Retinal pigment epithelial cell (primary cell): ENCODE results near the gene PRR7.

ENCODE experiments used
- DNase-seq: peaks from one replicate; pipeline ENCODE4 v3.0.0-alpha.2; 2010; ENCODE audit warnings: low read depth
- H3K4me3 ChIP-seq: 2 replicates; pipeline ENCODE4 v1.5.1; 2011; ENCODE audit warnings: mild to moderate bottlenecking, low read length, control low read depth, moderate library complexity
- CTCF ChIP-seq: conservative IDR thresholded peaks from 2 replicates; pipeline ENCODE4 v1.5.1; 2011; ENCODE audit warnings: low read depth, low read length, control low read depth, inconsistent platforms

The PRR7 gene

GRCh38 chr5:177491983-177492746 lies 45.6 kb downstream of the PRR7 start:
- TF ChIP-seq CTCF, result no peak
- no peak for DNase-seq
- H3K4me3 ChIP-seq, result no peak overlapping the region

- TF ChIP-seq CTCF, result no peak
- no peak for DNase-seq
- no peak overlapping the region for H3K4me3 ChIP-seq
These were observed 46.2 kb downstream of the PRR7 start for GRCh38 chr5:177492841-177493240.

GRCh38 chr5:177493795-177494345 lies 47.3 kb downstream of the PRR7 start:
- TF ChIP-seq CTCF, result no peak
- DNase-seq, result no peak
- H3K4me3 ChIP-seq, result peak overlapping the region; percentile 1

- TF ChIP-seq CTCF, result peak; percentile 60
- DNase-seq, result peak; percentile 81
- H3K4me3 ChIP-seq, result peak overlapping the region; percentile 81
These were observed 48.0 kb downstream of the PRR7 start for GRCh38 chr5:177494346-177495195.

GRCh38 chr5:177495243-177496060 lies 48.8 kb downstream of the PRR7 start:
- DNase-seq, result peak; percentile 75
- H3K4me3 ChIP-seq, result peak overlapping the region; percentile 81

More at GRCh38 chr5:177495243-177496060, 48.8 kb downstream of the PRR7 start:
- no peak for TF ChIP-seq CTCF
